Measurements from ENCODE around the gene TCF12. TPM values are rescaled to one million over a fixed set of nuclear protein-coding genes. Genes with fewer than 3 reads are reported as not detected.

The TCF12 gene
- total RNA-seq, 1 donor from 2014 or later: 84.6 TPM

DNA sequence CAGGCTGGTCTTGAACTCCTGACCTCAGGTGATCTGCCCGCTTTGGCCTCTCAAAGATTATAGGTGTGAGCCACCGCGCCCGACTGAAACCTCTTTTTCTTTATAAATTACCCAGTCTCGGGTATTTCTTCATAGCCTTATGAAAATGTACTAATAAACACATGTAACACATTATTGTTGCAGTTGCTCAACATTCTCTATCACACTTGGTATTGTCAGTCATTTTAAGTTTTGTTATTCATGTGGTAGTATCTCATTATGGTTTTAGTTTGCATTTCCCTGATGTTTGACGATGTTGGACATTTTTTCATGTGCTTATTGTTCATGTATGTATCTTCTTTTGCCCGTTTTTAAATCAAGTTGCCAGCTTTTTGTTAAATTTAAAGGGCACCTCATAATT, 109.7 kb downstream of the TCF12 start:
- no peak for DNase-seq (ENCODE audit: low read depth)
- no peak for TF ChIP-seq CTCF (IDR thresholded peaks at IDR 0.05; ENCODE audit: insufficient read depth, low read length, poor library complexity, severe bottlenecking)
- Histone ChIP-seq H3K36me3 (ENCODE audit: control insufficient read depth, insufficient read depth, low read length) (no peaks in the 10 kb centered on the region), H3K4me3 (ENCODE audit: low read depth, low read length) (no peak overlapping the region), H3K27me3 (ENCODE audit: control insufficient read depth, insufficient read depth, low read length) (no peaks in the 10 kb centered on the region)

- DNase-seq (ENCODE audit: low read depth): no peak
- H3K27me3 ChIP-seq (ENCODE audit: control insufficient read depth, insufficient read depth, low read length): no peaks in the 10 kb centered on the region
- no peak for TF ChIP-seq CTCF (IDR thresholded peaks at IDR 0.05; ENCODE audit: insufficient read depth, low read length, poor library complexity, severe bottlenecking)
- no peak overlapping the region for H3K4me3 ChIP-seq (ENCODE audit: low read depth, low read length)
- no peaks in the 10 kb centered on the region for H3K36me3 ChIP-seq (ENCODE audit: control insufficient read depth, insufficient read depth, low read length)
Observed at GRCh38 chr15:57030011-57030410, 111.6 kb downstream of the TCF12 start.

GRCh38 chr15:57031082-57031481, 112.6 kb downstream of the TCF12 start:
- H3K36me3 ChIP-seq (ENCODE audit: control insufficient read depth, insufficient read depth, low read length): no peaks in the 10 kb centered on the region
- H3K4me3 ChIP-seq (ENCODE audit: low read depth, low read length): no peak overlapping the region
- no peak for TF ChIP-seq CTCF (IDR thresholded peaks at IDR 0.05; ENCODE audit: insufficient read depth, low read length, poor library complexity, severe bottlenecking)
- H3K27me3 ChIP-seq (ENCODE audit: control insufficient read depth, insufficient read depth, low read length): no peaks in the 10 kb centered on the region
- DNase-seq (ENCODE audit: low read depth): no peak

DNA sequence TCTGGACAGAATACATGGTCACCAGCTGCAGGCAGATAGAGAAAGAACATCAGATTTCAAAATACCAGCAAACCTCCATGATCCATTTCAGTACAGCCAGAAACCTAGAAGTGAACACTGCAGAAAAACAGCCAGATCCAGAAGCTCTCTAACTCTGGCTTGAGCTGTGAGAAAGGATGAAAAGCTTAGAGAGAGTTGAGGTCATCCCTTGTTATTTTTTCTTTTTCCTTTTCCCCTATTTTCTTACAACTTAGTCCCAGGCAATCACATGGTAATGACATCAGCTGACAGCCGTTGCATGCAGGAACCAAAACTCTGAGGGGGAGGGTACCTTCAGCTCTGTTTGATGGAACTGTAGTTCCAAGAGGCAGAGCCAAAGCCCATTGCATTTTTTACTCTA, 113.2 kb downstream of the TCF12 start:
- Histone ChIP-seq H3K36me3 (ENCODE audit: control insufficient read depth, insufficient read depth, low read length) (no peaks in the 10 kb centered on the region), H3K27me3 (ENCODE audit: control insufficient read depth, insufficient read depth, low read length) (no peaks in the 10 kb centered on the region), H3K4me3 (ENCODE audit: low read depth, low read length) (no peak overlapping the region)
- DNase-seq (ENCODE audit: low read depth): peak; percentile 44
- TF ChIP-seq CTCF (IDR thresholded peaks at IDR 0.05; ENCODE audit: insufficient read depth, low read length, poor library complexity, severe bottlenecking): no peak

- H3K36me3 ChIP-seq (ENCODE audit: control insufficient read depth, insufficient read depth, low read length): no peaks in the 10 kb centered on the region
- DNase-seq (ENCODE audit: low read depth): no peak
- TF ChIP-seq CTCF (IDR thresholded peaks at IDR 0.05; ENCODE audit: insufficient read depth, low read length, poor library complexity, severe bottlenecking): no peak
- H3K4me3 ChIP-seq (ENCODE audit: low read depth, low read length): no peak overlapping the region
- no peaks in the 10 kb centered on the region for H3K27me3 ChIP-seq (ENCODE audit: control insufficient read depth, insufficient read depth, low read length)
Observed at GRCh38 chr15:57032338-57032737, 113.9 kb downstream of the TCF12 start.

GRCh38 chr15:57033715-57034439, 115.4 kb downstream of the TCF12 start:
- no peak for TF ChIP-seq CTCF (IDR thresholded peaks at IDR 0.05; ENCODE audit: insufficient read depth, low read length, poor library complexity, severe bottlenecking)
- Histone ChIP-seq H3K4me3 (ENCODE audit: low read depth, low read length) (no peak overlapping the region), H3K36me3 (ENCODE audit: control insufficient read depth, insufficient read depth, low read length) (no peaks in the 10 kb centered on the region), H3K27me3 (ENCODE audit: control insufficient read depth, insufficient read depth, low read length) (no peaks in the 10 kb centered on the region)
- DNase-seq (ENCODE audit: low read depth): no peak

Data from kidney epithelial cell (primary cell).